ENCODE data around the gene ARMS2. TPM values are rescaled to one million over a fixed set of nuclear protein-coding genes. Genes with fewer than 3 reads are reported as not detected.

ARMS2 gene
- total RNA-seq, 1 experiment from 2014 or later: not detected

DNA sequence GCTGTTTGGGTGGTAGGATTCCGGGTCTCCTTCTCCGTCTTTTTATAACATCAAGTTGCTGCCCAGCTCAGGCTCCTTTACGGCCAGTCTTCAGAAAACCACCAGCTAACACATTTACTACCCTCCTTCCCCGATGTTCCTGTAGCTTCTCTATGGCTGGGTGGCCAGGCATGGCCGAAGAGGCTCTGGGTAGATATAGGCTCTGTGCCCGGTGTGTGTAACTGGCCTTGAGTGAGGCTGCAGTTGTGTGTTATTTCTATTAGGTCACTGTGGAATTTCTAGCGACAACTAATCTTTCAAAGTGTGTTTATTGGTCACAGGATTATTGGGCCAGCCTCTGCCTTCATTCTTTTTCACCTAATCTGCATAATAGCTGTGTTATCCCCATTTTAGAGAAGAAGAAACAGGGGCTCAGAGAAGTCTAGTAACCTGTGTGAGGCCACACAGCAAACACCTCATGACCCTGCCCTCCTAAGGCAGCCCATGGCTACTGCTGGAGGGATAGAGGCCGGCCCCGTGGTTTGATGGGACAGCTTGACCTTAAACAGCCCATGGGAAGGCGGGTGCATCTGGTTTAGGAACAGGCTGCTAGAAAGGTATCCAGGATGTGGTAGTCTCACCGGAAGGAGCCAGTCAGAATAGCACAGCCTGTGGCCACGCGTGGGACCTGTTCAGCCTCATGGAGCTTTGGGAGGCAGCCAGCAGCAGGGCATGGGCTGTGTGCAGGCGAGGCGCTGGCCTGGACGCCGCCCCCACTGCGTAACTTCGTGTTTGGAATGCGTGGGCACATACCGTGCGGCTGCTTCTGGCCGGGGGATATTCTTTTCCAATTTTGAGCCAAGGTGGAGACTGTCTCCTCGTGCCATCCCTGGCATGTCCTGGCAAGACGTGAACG is 36.6 kb downstream of the ARMS2 start:
- Histone ChIP-seq H2AFZ (no peak overlapping the region), H4K20me1 (ENCODE audit: insufficient read depth) (no peaks in the 10 kb centered on the region), H3K4me2 (no peak overlapping the region), H3K4me1 (replicated peaks; ENCODE audit: insufficient read depth) (peaks cover 10% of the 10 kb centered on the region), H3K4me3 (no peak overlapping the region), H3F3A (ENCODE audit: insufficient read depth, low read depth) (no peaks in the 10 kb centered on the region), H3K27ac (no peak overlapping the region), H3K79me2 (ENCODE audit: low read depth) (no peaks in the 10 kb centered on the region), H3K36me3 (ENCODE audit: low read depth) (no peaks in the 10 kb centered on the region), H3K27me3 (ENCODE audit: insufficient read depth, low read depth) (no peaks in the 10 kb centered on the region), H3K9me2 (ENCODE audit: insufficient read depth) (no peaks in the 10 kb centered on the region), H3K9me3 (ENCODE audit: insufficient read depth, low read depth) (no peaks in the 10 kb centered on the region)
- ChIA-PET POLR2A (ENCODE audit: unreplicated experiment) (no interaction called here), CTCF (no interaction called here)
- TF ChIP-seq EZH2 (IDR thresholded peaks at IDR 0.05; ENCODE audit: low read depth): no peak
- TF ChIP-seq, protein P1, sequence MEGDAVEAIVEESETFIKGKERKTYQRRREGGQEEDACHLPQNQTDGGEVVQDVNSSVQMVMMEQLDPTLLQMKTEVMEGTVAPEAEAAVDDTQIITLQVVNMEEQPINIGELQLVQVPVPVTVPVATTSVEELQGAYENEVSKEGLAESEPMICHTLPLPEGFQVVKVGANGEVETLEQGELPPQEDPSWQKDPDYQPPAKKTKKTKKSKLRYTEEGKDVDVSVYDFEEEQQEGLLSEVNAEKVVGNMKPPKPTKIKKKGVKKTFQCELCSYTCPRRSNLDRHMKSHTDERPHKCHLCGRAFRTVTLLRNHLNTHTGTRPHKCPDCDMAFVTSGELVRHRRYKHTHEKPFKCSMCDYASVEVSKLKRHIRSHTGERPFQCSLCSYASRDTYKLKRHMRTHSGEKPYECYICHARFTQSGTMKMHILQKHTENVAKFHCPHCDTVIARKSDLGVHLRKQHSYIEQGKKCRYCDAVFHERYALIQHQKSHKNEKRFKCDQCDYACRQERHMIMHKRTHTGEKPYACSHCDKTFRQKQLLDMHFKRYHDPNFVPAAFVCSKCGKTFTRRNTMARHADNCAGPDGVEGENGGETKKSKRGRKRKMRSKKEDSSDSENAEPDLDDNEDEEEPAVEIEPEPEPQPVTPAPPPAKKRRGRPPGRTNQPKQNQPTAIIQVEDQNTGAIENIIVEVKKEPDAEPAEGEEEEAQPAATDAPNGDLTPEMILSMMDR (conservative IDR thresholded peaks at IDR 0.05): no peak
- BruUV-seq (replicated peaks): no TSS peak
- intact Hi-C loops (cut with micrococcal nuclease; ENCODE audit: unreplicated experiment): no loop called here
- DNase-seq: no peak

DNA sequence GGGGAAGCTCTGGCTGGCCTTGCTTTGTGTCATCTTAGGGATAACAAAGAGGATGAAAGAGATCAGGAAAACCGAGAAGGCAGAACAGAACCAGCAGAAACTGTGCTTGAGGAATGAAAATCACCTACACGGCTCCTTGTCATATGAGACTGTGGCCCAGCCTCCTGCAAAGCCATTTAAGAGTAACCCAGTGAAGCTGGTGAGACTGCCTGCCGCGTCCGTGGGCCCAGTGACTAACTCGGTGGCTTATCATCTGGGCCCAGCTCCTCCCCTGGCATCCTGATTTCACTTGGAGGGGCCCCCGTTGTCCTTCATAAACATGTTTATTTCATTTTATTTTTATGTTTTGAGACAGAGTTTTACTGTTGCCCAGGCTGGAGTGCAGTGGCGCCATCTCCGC is 37.6 kb downstream of the ARMS2 start:
- no peaks in the 10 kb centered on the region for H3K9me2 ChIP-seq (ENCODE audit: insufficient read depth)
- no peaks in the 10 kb centered on the region for H3K36me3 ChIP-seq (ENCODE audit: low read depth)
- no peaks in the 10 kb centered on the region for H4K20me1 ChIP-seq (ENCODE audit: insufficient read depth)
- no peak overlapping the region for H3K4me3 ChIP-seq
- POLR2A ChIA-PET (ENCODE audit: unreplicated experiment): no interaction called here
- TF ChIP-seq, protein P1 (conservative IDR thresholded peaks at IDR 0.05): no peak
- no peak for TF ChIP-seq EZH2 (IDR thresholded peaks at IDR 0.05; ENCODE audit: low read depth)
- no peak overlapping the region for H3K27ac ChIP-seq
- intact Hi-C loops (cut with micrococcal nuclease; ENCODE audit: unreplicated experiment): no loop called here
- H3K9me3 ChIP-seq (ENCODE audit: insufficient read depth, low read depth): no peaks in the 10 kb centered on the region
- BruUV-seq (replicated peaks): no TSS peak
- no peak overlapping the region for H3K4me2 ChIP-seq
- no peaks in the 10 kb centered on the region for H3K79me2 ChIP-seq (ENCODE audit: low read depth)
- H3F3A ChIP-seq (ENCODE audit: insufficient read depth, low read depth): no peaks in the 10 kb centered on the region
- H3K4me1 ChIP-seq (replicated peaks; ENCODE audit: insufficient read depth): peaks cover 10% of the 10 kb centered on the region
- no peaks in the 10 kb centered on the region for H3K27me3 ChIP-seq (ENCODE audit: insufficient read depth, low read depth)
- DNase-seq: no peak
- CTCF ChIA-PET: no interaction called here
- no peak overlapping the region for H2AFZ ChIP-seq

DNA sequence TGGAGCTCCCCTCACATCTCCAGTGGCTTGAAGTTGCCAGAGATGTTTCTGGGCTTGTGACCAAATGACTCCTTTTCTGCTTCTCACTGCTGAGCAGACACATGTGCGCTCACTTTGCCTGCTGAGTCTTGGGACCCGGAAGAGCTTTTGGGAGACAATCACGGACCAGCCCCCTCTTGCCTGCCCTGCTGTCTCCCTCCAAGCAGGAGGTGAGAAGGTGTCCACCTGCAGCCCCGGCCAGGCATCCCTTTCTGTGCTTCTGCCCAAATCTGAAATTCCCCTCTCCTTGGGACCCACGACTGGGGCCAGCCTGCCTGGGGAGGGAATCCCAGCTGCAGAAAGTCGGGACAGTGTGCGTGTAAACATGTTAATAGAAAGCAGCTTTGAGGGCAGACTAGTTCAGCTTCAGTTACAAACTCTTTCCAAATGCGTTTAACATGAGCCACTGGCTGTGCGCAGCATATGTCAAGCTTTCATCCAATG is 38.6 kb downstream of the ARMS2 start:
- H3K4me1 ChIP-seq (replicated peaks; ENCODE audit: insufficient read depth): peaks cover 10% of the 10 kb centered on the region
- no peak overlapping the region for H3K4me3 ChIP-seq
- intact Hi-C loops (cut with micrococcal nuclease; ENCODE audit: unreplicated experiment): no loop called here
- no TSS peak for BruUV-seq (replicated peaks)
- no peaks in the 10 kb centered on the region for H3K27me3 ChIP-seq (ENCODE audit: insufficient read depth, low read depth)
- no peaks in the 10 kb centered on the region for H3K36me3 ChIP-seq (ENCODE audit: low read depth)
- no peaks in the 10 kb centered on the region for H3K79me2 ChIP-seq (ENCODE audit: low read depth)
- H3F3A ChIP-seq (ENCODE audit: insufficient read depth, low read depth): no peaks in the 10 kb centered on the region
- no peaks in the 10 kb centered on the region for H3K9me2 ChIP-seq (ENCODE audit: insufficient read depth)
- TF ChIP-seq, protein P1 (conservative IDR thresholded peaks at IDR 0.05): no peak
- TF ChIP-seq EZH2 (IDR thresholded peaks at IDR 0.05; ENCODE audit: low read depth): no peak
- H3K4me2 ChIP-seq: no peak overlapping the region
- ChIA-PET POLR2A (ENCODE audit: unreplicated experiment) (no interaction called here), CTCF (no interaction called here)
- H3K27ac ChIP-seq: no peak overlapping the region
- DNase-seq: no peak
- H4K20me1 ChIP-seq (ENCODE audit: insufficient read depth): no peaks in the 10 kb centered on the region
- no peaks in the 10 kb centered on the region for H3K9me3 ChIP-seq (ENCODE audit: insufficient read depth, low read depth)
- no peak overlapping the region for H2AFZ ChIP-seq
